WTC11 (cell line): Measurements from ENCODE around the gene SLC6A14. TPM values are rescaled to one million over a fixed set of nuclear protein-coding genes. Genes with fewer than 3 reads are reported as not detected.

ENCODE experiments used
- ATAC-seq: fragments of 200-7000 bp; cut with Tn5 transposase; 2 replicates; pipeline ENCODE4 v1.10.0; 2021; ENCODE audit warnings: mild to moderate bottlenecking, moderate library complexity
- CTCF ChIA-PET: fragments of 300-600 bp; sonication (Branson Sonifier 250); formaldehyde crosslinking; loops from one replicate; lab custom pipeline; 2021; ENCODE audit warnings: antibody characterized with exemption; lab: Charles Lee
- POLR2A ChIA-PET: fragments of 350-600 bp; sonication (Branson Sonifier 250); formaldehyde crosslinking; loops from one replicate; lab custom pipeline; 2021; ENCODE audit warnings: antibody characterized with exemption; lab: Charles Lee
- DNase-seq: peaks from one replicate; pipeline ENCODE4 v3.0.0; 2021; ENCODE audit warnings: low spot score
- H3K27ac Mint-ChIP-seq: 2 replicates; pipeline ENCODE4 v1.8.0; 2021; ENCODE audit warnings: mixed read lengths
- H3K27me3 Mint-ChIP-seq: 2 replicates; pipeline ENCODE4 v1.8.0; 2021; ENCODE audit warnings: low read depth, mild to moderate bottlenecking, moderate library complexity, mixed read lengths
- H3K36me3 Mint-ChIP-seq: 2 replicates; pipeline ENCODE4 v1.8.0; 2021; ENCODE audit warnings: mixed read lengths
- H3K4me1 Mint-ChIP-seq: 2 replicates; pipeline ENCODE4 v1.8.0; 2022; ENCODE audit warnings: mixed read lengths
- H3K4me3 Mint-ChIP-seq: 2 replicates; pipeline ENCODE4 v1.8.0; 2021; ENCODE audit warnings: mild to moderate bottlenecking, moderate library complexity, mixed read lengths
- H3K9me3 Mint-ChIP-seq: 2 replicates; pipeline ENCODE4 v1.8.0; 2021; ENCODE audit warnings: mixed read lengths
- EMX1 ChIP-seq: fragments of 250-450 bp; sonication (Bioruptor Pico); IDR thresholded peaks from 2 replicates; pipeline ENCODE4 v1.8.0; 2021; ENCODE audit warnings: mild to moderate bottlenecking
- GABPB1 ChIP-seq: sonication (generic); formaldehyde crosslinking; IDR thresholded peaks from 2 replicates; pipeline ENCODE4 v1.8.1; 2023; ENCODE audit warnings: mild to moderate bottlenecking, missing genetic modification reagents
- KAT7 ChIP-seq: sonication (generic); formaldehyde crosslinking; IDR thresholded peaks from 2 replicates; pipeline ENCODE4 v1.8.1; 2023; ENCODE audit warnings: missing genetic modification reagents, mild to moderate bottlenecking, borderline replicate concordance
- NFATC4 ChIP-seq: fragments of 250-450 bp; sonication (Bioruptor Pico); IDR thresholded peaks from 2 replicates; pipeline ENCODE4 v1.9.0; 2021; ENCODE audit warnings: mild to moderate bottlenecking
- NR1H2 ChIP-seq: sonication (generic); formaldehyde crosslinking; IDR thresholded peaks from 2 replicates; pipeline ENCODE4 v1.9.0; 2021; ENCODE audit warnings: mild to moderate bottlenecking, moderate library complexity, missing genetic modification reagents
- OVOL2 ChIP-seq: fragments of 250-450 bp; sonication (Bioruptor Pico); IDR thresholded peaks from 2 replicates; pipeline ENCODE4 v1.9.0; 2021; ENCODE audit warnings: mild to moderate bottlenecking, borderline replicate concordance
- SMAD4 ChIP-seq: sonication (generic); formaldehyde crosslinking; IDR thresholded peaks from 2 replicates; pipeline ENCODE4 v1.8.0; 2022; ENCODE audit warnings: mild to moderate bottlenecking, missing genetic modification reagents
- TEAD4 ChIP-seq: sonication (generic); formaldehyde crosslinking; IDR thresholded peaks from 2 replicates; pipeline ENCODE4 v1.8.0; 2022; ENCODE audit warnings: mild to moderate bottlenecking, missing genetic modification reagents
- ZNF121 ChIP-seq: sonication (generic); formaldehyde crosslinking; IDR thresholded peaks from 2 replicates; pipeline ENCODE4 v1.8.0; 2023; ENCODE audit warnings: missing genetic modification reagents
- ZNF138 ChIP-seq: sonication (generic); formaldehyde crosslinking; conservative IDR thresholded peaks from 2 replicates; pipeline ENCODE4 v1.8.1; 2022; ENCODE audit warnings: mild to moderate bottlenecking, moderate library complexity, missing genetic modification reagents
- ZNF219 ChIP-seq: sonication (generic); formaldehyde crosslinking; IDR thresholded peaks from 2 replicates; pipeline ENCODE4 v1.8.0; 2023; ENCODE audit warnings: missing genetic modification reagents, mild to moderate bottlenecking, borderline replicate concordance
- ZNF423 ChIP-seq: fragments of 250-450 bp; sonication (Bioruptor Pico); IDR thresholded peaks from 2 replicates; pipeline ENCODE4 v2.1.2; 2022; ENCODE audit warnings: mild to moderate bottlenecking, moderate library complexity
- total RNA-seq: library from RNA; stranded (reverse); gene quantifications from 3 replicates; pipeline ENCODE4 v1.2.3, GENCODE V29; 2021
- TF ChIP-seq, protein P1 (sequence below): sonication (generic); formaldehyde crosslinking; IDR thresholded peaks from 2 replicates; pipeline ENCODE4 v1.8.1; 2022; ENCODE audit warnings: missing genetic modification reagents, borderline replicate concordance
- TF ChIP-seq, protein P2 (sequence below): sonication (generic); formaldehyde crosslinking; IDR thresholded peaks from 2 replicates; pipeline ENCODE4 v1.8.0; 2023; ENCODE audit warnings: mild to moderate bottlenecking, missing genetic modification reagents
- TF ChIP-seq, protein P3 (sequence below): sonication (generic); formaldehyde crosslinking; IDR thresholded peaks from 2 replicates; pipeline ENCODE4 v1.8.1; 2023; ENCODE audit warnings: mild to moderate bottlenecking, missing genetic modification reagents
- TF ChIP-seq, protein P4 (sequence below): sonication (generic); formaldehyde crosslinking; IDR thresholded peaks from 2 replicates; pipeline ENCODE4 v1.8.1; 2023; ENCODE audit warnings: mild to moderate bottlenecking, missing genetic modification reagents, borderline replicate concordance
- TF ChIP-seq, protein P5 (sequence below): fragments of 250-450 bp; sonication (Bioruptor Pico); IDR thresholded peaks from 2 replicates; pipeline ENCODE4 v2.1.2; 2022; ENCODE audit warnings: mild to moderate bottlenecking, moderate library complexity

The SLC6A14 gene
- total RNA-seq, 1 experiment from 2014 or later: 0.07 TPM

DNA sequence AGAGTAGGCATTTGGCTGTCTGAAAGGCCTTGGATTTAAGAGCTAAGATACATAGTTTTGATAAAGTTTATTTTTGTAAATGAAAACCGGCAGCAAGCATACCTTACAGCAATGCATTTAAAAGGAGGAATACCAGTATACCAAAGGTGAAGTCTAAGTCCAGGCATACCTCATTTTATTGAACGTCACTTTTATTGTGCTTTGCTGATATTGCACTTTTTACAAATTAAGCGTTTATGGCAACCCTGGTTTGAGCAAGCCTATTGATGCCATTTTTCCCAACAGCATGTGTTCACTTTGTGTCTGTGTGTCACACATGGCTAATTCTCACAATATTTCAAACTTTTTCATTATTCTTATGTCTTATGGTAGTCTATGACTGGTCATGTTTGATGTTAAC lies 8.4 kb upstream of the SLC6A14 start:
- no peaks in the 10 kb centered on the region for H3K36me3 Mint-ChIP-seq
- ChIA-PET POLR2A (no interaction called here), CTCF (no interaction called here)
- H3K9me3 Mint-ChIP-seq: 0 out of 2 replicates have a peak, but pooled peaks cover 4% of the 10 kb centered on the region
- ATAC-seq (no peak), DNase-seq (no peak)
- no peaks in the 10 kb centered on the region for H3K4me1 Mint-ChIP-seq
- no peaks in the 10 kb centered on the region for H3K27me3 Mint-ChIP-seq
- TF ChIP-seq, protein P1, sequence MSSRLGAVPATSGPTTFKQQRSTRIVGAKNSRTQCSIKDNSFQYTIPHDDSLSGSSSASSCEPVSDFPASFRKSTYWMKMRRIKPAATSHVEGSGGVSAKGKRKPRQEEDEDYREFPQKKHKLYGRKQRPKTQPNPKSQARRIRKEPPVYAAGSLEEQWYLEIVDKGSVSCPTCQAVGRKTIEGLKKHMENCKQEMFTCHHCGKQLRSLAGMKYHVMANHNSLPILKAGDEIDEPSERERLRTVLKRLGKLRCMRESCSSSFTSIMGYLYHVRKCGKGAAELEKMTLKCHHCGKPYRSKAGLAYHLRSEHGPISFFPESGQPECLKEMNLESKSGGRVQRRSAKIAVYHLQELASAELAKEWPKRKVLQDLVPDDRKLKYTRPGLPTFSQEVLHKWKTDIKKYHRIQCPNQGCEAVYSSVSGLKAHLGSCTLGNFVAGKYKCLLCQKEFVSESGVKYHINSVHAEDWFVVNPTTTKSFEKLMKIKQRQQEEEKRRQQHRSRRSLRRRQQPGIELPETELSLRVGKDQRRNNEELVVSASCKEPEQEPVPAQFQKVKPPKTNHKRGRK (CRISPR knock-in tag): no peak
- TF ChIP-seq NFATC4 (CRISPR knock-in tag): no peak
- no peak for TF ChIP-seq NR1H2 (CRISPR knock-in tag)
- TF ChIP-seq, protein P2, sequence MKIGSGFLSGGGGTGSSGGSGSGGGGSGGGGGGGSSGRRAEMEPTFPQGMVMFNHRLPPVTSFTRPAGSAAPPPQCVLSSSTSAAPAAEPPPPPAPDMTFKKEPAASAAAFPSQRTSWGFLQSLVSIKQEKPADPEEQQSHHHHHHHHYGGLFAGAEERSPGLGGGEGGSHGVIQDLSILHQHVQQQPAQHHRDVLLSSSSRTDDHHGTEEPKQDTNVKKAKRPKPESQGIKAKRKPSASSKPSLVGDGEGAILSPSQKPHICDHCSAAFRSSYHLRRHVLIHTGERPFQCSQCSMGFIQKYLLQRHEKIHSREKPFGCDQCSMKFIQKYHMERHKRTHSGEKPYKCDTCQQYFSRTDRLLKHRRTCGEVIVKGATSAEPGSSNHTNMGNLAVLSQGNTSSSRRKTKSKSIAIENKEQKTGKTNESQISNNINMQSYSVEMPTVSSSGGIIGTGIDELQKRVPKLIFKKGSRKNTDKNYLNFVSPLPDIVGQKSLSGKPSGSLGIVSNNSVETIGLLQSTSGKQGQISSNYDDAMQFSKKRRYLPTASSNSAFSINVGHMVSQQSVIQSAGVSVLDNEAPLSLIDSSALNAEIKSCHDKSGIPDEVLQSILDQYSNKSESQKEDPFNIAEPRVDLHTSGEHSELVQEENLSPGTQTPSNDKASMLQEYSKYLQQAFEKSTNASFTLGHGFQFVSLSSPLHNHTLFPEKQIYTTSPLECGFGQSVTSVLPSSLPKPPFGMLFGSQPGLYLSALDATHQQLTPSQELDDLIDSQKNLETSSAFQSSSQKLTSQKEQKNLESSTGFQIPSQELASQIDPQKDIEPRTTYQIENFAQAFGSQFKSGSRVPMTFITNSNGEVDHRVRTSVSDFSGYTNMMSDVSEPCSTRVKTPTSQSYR: no peak
- TF ChIP-seq GABPB1 (CRISPR knock-in tag): no peak
- TF ChIP-seq, protein P3, sequence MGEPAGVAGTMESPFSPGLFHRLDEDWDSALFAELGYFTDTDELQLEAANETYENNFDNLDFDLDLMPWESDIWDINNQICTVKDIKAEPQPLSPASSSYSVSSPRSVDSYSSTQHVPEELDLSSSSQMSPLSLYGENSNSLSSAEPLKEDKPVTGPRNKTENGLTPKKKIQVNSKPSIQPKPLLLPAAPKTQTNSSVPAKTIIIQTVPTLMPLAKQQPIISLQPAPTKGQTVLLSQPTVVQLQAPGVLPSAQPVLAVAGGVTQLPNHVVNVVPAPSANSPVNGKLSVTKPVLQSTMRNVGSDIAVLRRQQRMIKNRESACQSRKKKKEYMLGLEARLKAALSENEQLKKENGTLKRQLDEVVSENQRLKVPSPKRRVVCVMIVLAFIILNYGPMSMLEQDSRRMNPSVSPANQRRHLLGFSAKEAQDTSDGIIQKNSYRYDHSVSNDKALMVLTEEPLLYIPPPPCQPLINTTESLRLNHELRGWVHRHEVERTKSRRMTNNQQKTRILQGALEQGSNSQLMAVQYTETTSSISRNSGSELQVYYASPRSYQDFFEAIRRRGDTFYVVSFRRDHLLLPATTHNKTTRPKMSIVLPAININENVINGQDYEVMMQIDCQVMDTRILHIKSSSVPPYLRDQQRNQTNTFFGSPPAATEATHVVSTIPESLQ (CRISPR knock-in tag): no peak
- no peak for TF ChIP-seq SMAD4
- no peak for TF ChIP-seq ZNF138
- no peak for TF ChIP-seq ZNF219 (CRISPR knock-in tag)
- TF ChIP-seq, protein P4, sequence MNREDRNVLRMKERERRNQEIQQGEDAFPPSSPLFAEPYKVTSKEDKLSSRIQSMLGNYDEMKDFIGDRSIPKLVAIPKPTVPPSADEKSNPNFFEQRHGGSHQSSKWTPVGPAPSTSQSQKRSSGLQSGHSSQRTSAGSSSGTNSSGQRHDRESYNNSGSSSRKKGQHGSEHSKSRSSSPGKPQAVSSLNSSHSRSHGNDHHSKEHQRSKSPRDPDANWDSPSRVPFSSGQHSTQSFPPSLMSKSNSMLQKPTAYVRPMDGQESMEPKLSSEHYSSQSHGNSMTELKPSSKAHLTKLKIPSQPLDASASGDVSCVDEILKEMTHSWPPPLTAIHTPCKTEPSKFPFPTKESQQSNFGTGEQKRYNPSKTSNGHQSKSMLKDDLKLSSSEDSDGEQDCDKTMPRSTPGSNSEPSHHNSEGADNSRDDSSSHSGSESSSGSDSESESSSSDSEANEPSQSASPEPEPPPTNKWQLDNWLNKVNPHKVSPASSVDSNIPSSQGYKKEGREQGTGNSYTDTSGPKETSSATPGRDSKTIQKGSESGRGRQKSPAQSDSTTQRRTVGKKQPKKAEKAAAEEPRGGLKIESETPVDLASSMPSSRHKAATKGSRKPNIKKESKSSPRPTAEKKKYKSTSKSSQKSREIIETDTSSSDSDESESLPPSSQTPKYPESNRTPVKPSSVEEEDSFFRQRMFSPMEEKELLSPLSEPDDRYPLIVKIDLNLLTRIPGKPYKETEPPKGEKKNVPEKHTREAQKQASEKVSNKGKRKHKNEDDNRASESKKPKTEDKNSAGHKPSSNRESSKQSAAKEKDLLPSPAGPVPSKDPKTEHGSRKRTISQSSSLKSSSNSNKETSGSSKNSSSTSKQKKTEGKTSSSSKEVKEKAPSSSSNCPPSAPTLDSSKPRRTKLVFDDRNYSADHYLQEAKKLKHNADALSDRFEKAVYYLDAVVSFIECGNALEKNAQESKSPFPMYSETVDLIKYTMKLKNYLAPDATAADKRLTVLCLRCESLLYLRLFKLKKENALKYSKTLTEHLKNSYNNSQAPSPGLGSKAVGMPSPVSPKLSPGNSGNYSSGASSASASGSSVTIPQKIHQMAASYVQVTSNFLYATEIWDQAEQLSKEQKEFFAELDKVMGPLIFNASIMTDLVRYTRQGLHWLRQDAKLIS: no peak
- no peak for TF ChIP-seq KAT7 (CRISPR knock-in tag)
- no peak for TF ChIP-seq TEAD4
- TF ChIP-seq ZNF121 (CRISPR knock-in tag): no peak
- TF ChIP-seq EMX1: no peak
- TF ChIP-seq, protein P5, sequence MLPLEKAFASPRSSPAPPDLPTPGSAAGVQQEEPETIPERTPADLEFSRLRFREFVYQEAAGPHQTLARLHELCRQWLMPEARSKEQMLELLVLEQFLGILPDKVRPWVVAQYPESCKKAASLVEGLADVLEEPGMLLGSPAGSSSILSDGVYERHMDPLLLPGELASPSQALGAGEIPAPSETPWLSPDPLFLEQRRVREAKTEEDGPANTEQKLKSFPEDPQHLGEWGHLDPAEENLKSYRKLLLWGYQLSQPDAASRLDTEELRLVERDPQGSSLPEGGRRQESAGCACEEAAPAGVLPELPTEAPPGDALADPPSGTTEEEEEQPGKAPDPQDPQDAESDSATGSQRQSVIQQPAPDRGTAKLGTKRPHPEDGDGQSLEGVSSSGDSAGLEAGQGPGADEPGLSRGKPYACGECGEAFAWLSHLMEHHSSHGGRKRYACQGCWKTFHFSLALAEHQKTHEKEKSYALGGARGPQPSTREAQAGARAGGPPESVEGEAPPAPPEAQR: no peak
- TF ChIP-seq OVOL2 (CRISPR knock-in tag): no peak
- TF ChIP-seq ZNF423: no peak
- TF ChIP-seq, all 79 proteins: peak for 0
- Mint-ChIP-seq H3K4me3 (no peak overlapping the region), H3K27ac (no peak overlapping the region)
